ENCODE measurements around the gene PRSS57.
"Not testable (repeated sequence)": the region's sequence is repeated elsewhere in the genome, so short reads cannot be mapped to it uniquely, and the experiment has no call there.

Gene PRSS57

GRCh38 chr19:722553-723101, 27.4 kb upstream of the PRSS57 start:
- no peak for DNase-seq

DNA sequence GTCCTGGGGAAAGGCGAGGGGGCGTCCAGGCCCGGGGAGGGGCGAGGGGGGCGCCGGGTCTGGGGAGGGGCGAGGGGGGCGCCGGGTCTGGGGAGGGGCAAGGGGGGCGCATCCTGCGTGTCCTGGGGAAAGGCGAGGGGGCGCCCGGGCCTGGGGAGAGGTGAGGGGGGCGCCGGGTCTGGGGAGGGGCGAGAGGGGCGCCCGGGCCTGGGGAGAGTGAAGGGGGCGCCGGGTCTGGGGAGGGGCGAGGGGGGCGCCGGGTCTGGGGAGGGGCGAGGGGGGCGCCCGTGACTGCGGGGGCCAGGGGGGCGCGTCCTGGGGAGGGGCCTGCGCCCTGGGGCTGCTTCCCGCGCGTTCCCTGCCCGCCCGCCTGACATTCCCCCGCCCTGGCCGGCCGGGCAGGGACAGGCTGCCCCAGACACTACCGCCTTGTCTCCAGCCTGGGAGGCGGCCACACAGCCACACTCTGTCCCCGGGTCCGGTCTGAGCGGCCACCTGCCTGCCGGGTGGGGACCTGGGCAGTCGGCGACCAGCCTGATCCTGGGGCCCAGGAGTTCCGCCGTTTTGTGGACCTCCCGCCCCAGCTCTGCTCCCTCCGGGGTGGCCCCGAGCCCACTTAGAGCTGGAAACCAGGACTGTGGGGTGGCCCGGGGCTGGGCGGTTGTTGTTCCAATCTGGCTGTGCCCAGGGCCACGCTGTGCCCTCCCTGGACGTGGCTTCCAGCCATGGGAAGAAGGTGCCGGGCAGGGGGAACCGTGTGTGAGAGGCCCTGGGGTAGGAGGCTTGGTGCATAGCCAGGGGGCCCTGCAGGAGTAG, 25.3 kb upstream of the PRSS57 start:
- DNase-seq: no peak

- no peak for DNase-seq
These were observed 24.5 kb upstream of the PRSS57 start for GRCh38 chr19:719636-720344.

DNA sequence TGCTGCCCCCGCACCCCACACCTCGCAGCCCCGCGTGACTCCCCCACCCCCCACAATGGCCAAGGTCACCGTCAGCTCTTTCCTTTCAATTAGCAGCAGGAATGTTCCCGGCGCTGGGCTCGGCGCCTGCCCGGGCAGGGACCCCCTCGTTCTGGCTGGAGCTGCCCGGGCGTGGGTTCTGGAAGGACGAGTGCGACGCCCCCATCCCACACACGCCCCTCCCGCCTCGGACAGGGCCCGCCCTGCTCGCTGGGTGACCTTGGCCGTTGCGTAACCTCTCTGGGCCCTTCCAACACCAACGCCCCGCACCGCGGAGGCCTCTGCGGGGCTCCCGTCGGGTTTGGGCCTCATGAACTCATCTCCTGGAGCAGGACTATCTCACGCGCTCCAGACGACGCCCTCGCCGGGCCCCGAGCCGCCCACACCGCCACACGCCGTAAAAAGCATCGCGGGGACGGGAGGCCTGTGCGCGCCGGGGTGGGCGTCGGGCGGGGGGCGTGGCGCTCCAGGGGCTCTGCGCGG, 23.8 kb upstream of the PRSS57 start:
- no peak for DNase-seq

DNA sequence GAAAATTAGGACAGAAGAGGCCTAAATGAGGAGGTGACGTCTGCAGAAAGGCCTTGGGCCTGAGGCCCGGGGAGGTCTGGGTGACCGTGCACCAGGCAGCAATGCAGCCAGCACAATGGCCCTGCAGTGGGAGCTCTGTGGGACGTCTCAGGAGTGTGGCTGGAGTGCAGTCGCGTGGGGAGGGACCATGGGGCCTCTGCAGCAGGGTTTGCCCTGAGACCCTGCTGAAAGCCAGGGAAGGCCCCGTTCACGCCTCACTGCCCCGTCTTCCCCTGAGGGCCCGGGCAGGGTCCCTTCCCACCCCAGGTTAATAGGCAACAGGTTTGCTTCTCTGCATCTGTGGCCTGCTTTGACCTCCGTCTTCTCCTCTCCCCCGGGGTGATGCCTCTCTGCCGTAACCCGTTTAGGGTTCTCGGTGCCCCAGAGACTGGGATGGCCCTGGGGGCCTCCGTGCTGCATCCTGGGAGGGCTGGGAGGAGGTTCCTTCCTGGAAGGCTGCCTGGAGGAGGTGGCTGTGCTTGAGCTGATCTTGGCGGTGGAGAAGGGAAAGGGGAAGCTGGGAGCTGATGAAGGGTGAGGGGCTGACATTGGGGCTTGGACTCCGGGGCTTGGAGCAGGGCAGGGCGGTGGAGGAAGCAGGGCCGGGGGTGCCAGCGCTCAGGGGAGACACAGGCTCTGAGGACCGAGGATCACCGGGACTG, 23.1 kb upstream of the PRSS57 start:
- DNase-seq: no peak

DNA sequence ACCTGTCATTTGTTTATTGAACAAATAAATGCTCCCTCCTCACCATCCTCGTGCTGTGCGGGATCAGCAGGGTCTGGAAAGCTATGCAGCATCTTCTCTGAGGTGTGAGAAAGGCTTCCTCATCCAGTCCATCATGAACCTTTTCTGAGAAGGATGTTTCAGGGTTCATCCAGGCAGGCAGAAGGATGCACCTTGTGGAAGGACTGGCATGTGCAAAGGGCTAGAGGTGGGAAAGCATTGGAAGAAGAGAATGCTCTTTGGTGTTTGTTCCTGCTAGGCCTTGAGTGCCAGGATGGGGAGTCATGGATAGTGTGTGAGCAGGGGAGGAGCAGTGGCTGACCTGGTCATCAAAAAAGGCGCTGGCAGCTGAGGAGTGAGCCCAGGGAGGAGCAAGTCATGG, 20.1 kb upstream of the PRSS57 start:
- DNase-seq: no peak

DNA sequence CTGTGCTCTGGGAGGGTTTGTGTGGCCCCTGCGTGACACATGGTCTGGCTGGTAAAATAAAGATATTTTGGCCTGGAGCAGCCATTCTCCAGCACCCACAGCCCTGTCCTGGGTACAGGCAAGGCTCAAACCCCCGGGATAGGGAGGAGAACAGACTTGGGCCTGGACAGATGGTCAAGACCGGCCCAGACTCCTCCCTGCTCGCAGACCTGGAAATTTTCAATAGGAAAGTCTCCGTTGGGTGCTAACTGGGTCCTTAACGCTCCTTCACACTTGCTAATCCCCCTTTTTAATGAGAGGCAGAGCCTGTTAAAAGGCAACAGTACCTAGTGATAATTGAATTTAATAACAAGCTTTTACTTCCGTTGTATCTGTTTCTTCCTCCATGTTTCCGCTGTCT, 16.0 kb upstream of the PRSS57 start:
- DNase-seq: no peak

DNA sequence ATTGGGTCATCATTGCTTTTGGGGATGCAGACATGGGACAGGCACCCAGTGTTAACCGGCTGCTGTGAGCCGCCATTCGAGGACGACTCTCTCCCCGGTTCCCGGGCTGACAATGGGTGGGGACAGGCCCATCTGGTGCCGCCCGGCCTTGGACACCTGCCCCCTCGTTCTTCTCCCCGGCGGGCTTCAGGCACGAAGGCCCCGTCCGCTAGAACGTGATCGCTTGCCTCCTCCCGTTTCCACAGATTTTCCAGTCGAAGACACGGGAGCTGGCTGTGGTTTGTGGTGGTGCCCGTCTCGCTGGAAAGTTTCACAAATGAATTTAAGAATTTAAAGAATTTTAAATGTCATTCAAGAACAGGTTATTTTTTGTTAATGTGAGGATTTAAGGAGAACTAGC, 15.5 kb upstream of the PRSS57 start:
- no peak for DNase-seq

GRCh38 chr19:709965-710571, 14.8 kb upstream of the PRSS57 start:
- no peak for DNase-seq

- no peak for DNase-seq
These were observed 14.1 kb upstream of the PRSS57 start for GRCh38 chr19:709196-709964.

DNA sequence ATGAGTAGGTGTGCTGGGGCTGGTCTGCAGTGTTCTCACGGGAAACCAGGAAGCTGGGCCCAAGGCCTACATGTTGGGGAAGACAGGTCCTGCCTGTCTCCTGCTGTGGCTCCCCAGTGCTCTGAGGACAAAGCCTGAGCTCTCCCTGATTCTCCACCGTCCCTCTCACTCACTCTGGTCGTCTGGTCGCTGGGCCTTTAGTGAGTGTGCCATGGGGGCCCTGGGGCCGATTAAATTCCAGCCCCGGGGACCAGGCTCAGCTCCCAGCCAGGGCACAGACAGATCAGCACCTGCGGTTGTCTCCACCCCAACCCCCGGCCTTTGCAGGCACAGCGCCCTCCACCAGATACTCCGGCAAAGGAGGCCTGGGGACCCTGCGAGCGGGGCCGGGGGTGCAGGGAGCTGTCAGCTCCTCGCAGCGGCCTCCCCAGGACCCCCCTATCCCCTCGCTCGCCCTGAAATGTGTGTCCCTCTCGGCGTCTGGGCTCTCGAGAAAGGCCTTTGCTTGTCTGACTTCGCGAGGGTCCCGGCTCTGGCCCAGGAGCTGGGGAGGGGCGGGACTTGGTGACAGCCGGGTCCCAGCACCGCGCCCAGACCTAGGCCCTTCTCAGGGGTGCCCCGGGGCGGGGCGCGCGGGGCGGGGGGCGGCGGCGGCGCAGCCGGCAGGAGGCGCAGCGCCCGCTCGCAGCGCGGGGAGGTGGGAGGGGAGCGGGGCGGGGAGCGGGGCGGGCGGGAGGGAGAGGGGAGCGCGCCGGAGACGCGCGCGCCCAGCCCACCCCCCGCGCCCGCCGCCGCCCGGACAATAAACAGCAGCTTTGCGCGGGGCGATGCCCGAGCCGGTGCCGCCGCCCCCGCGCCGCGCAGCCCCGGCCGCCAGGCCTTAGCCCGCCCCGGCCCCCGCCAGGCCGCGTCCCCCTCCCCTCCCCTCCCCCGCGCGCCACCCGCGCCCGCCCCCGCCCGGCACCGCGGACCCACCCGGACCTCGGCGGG, 13.2 kb upstream of the PRSS57 start, which contains the start of gene PALM:
PALM (plus strand) TSS at position 782 of the 990 bp plus-strand sequence. CDS start 212 bp downstream, outside the sequence.
- DNase-seq: no peak

DNA sequence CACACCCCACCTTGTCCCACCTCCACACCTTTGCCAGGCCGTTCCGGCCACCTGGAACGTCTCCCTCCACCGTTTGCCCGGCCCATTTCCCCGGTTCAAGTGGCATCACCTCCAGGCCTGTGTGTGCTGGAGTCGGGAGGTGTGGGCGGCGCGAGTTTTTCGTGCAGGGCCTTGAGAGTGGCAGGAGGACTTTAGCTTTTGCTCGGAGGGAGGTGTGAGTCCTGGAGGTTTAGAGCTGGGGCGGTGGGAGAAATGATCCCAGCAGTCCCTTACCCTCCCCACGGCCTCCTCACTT, 9.1 kb upstream of the PRSS57 start:
- DNase-seq: no peak

DNA sequence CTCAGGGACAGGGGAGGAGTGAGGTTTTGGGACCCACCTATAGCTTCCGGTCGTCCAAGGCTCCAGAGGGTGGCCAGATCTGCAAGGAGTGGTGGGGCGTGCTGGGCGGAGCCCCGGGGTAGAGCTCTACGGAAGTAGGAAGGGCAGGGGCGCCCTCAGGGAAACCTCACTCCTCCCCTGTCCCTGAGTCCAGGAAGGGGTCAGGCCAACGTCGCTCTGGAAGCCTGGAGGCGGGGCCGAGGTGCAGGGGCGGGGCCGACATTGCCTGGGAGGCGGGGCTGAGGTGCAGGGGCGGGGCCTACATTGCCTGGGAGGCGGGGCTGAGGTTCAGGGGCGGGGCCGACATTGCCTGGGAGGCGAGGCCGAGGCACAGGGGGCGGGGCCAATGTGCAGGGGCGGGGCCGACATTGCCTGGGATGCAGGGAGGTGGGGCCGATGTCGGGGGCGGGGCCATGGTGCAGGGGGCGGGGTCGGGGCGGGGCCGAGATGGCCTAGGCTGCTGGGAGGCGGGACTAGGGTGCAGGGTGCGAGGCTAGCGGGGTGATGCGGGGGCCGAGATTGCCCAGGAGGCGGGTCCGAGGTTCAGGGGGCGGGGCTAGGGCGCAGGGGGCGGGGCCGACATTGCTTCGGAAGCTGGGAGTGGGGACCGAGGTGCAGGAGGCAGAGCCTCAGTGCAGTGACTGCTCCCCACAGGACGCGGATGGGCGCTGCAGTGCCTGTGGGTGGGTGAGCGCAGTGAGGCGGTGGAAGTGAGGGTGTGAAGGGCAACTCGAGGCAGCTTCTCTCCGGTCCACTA, 8.6 kb upstream of the PRSS57 start:
- peak; percentile 19 for DNase-seq

GRCh38 chr19:703329-703650, 8.0 kb upstream of the PRSS57 start:
- DNase-seq: no peak

DNA sequence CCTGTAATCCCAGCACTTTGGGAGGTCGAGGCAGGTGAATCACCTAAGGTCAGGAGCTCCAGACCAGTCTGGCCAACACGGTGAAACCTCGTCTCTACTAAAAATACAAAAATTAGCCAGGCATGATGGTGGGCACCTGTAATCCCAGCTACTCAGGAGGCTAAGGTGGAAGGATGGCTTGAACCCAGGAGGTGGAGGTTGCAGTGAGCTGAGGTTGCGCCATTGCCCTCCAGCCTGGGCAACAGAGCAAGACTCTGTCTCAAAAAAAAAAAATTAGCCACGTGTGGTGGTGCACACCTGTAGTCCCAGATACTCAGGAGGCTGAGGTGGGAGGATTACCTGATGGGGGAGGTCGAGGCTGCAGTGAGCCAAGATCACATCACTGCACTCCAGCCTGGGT, 7.6 kb upstream of the PRSS57 start:
- not testable (repeated sequence) for DNase-seq

- peak; percentile 25 for DNase-seq
These were observed 4.6 kb upstream of the PRSS57 start for GRCh38 chr19:699885-700284.

- DNase-seq: not testable (repeated sequence)
These were observed 3.3 kb upstream of the PRSS57 start for GRCh38 chr19:698529-698928.

DNA sequence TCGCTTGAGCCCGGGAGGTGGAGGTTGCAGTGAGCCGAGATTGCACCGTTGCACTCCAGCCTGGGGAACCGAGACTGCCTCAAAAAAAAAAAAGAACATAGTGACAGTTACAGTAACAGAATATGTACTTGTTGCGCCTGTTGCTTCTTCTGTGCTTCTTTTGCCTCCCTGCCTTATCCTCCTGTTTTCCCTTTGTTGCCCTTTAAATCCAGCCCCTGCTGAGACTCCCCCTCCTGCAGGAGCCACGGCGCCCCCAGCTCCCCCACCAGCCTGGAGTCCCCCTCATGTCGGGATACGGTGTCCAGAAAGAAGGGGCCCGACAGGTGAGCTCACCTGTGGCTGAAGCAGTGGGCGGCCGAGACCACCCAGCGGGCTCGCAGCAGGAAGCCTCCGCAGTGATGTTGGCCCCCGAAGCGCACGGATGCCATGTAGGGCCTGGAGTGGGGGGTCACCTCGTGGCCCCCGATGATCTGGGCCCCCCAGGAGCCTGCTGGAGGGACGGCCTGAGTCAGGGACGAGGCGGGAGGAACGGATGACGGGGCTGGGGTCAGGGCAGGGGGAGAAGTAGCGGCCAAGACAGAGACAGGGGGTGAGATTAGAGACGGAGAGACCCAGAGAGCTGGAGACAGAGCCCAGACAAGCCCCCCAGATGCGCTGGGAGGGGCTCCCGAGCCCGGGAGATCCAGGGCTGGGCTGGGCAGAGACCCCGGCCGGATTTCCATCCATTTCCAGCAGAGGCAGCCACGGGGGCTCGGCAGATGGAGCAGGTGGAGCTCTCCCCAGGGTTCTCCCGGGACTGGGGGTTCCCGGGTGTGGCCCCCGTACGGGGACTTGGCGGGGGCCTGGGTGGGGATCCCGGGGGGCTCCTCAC, 536 bp downstream of the PRSS57 start:
- DNase-seq: no peak

DNA sequence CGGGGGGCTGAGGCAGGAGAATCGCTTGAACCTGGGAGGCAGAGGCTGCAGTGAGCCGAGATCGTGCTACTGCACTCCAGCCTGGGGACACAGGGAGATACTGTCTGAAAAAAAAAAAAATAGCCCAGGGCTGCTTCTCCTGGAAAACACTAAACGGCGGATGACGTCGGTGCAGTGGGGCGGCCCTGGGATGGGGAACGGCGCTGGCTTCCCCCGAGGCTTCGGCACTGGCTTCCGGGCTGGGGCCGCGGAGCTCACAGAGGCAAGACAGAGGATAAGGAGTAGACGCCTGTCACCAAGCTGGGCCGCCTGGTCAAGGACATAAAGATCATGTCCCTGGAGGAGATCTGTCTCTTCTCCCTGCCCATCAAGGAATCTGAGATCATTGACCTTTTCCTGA, 5.0 kb downstream of the PRSS57 start:
- DNase-seq: no peak

Measured in KG1 (cell line).